K562 (cell line): ENCODE measurements around the gene MED20. TPM values are rescaled to one million over a fixed set of nuclear protein-coding genes. Genes with fewer than 3 reads are reported as not detected.

Source experiments
- BRD4 ChIP-seq: fragments of 200-600 bp; sonication (generic); IDR thresholded peaks from 2 replicates; pipeline ENCODE4 v1.6.1; 2017; ENCODE audit warnings: inconsistent platforms
- ETV6 ChIP-seq, 3 experiments: fragments of 150-350 bp in 1 of 3; sonication (generic) in 1 of 3; formaldehyde crosslinking in 1 of 3; IDR thresholded peaks; 2 replicates each; pipeline versions ENCODE4 v1.6.1 to v1.8.0; 2014 to 2022; ENCODE audit warnings: borderline replicate concordance in 2 of 3, low read depth in 2 of 3, antibody characterized with exemption in 1 of 3, low read length in 1 of 3, mild to moderate bottlenecking in 1 of 3, missing genetic modification reagents in 1 of 3
- FOXP1 ChIP-seq: sonication (generic); formaldehyde crosslinking; IDR thresholded peaks from 2 replicates; pipeline ENCODE4 v1.8.0; 2022; ENCODE audit warnings: mild to moderate bottlenecking, missing genetic modification reagents
- HCFC1 ChIP-seq: IDR thresholded peaks from 2 replicates; pipeline ENCODE4 v1.6.1; 2012; ENCODE audit warnings: low read depth, low read length, improper control_type of control experiment
- KAT7 ChIP-seq: sonication (generic); formaldehyde crosslinking; IDR thresholded peaks from 2 replicates; pipeline ENCODE4 v1.8.0; 2022; ENCODE audit warnings: missing genetic modification reagents, mild to moderate bottlenecking, borderline replicate concordance
- NFRKB ChIP-seq: fragments of 450-650 bp; IDR thresholded peaks from 2 replicates; pipeline ENCODE4 v1.6.1; 2016; ENCODE audit warnings: low read depth
- POLR2B ChIP-seq: fragments of 450-650 bp; IDR thresholded peaks from 2 replicates; pipeline ENCODE4 v1.6.1; 2018; ENCODE audit warnings: low read depth; ENCODE audit not compliant: partially characterized antibody
- SAFB ChIP-seq: fragments of 200-400 bp; formaldehyde crosslinking; IDR thresholded peaks from 2 replicates; pipeline ENCODE4 v1.6.1; 2017; ENCODE audit warnings: low read depth, low read length, borderline replicate concordance
- XRCC4 ChIP-seq: IDR thresholded peaks from one replicate; pipeline ENCODE4 v1.6.1; 2011; ENCODE audit not compliant: insufficient read depth, insufficient read length; ENCODE audit errors: extremely low read depth
- ZFX ChIP-seq: sonication (generic); formaldehyde crosslinking; IDR thresholded peaks from 2 replicates; pipeline ENCODE4 v1.8.0; 2022; ENCODE audit warnings: mild to moderate bottlenecking, missing genetic modification reagents, moderate library complexity
- ZNF24 ChIP-seq: fragments of 450-650 bp; IDR thresholded peaks from 2 replicates; pipeline ENCODE4 v1.6.1; 2016
- ZNF263 ChIP-seq: sonication (generic); formaldehyde crosslinking; IDR thresholded peaks from 2 replicates; pipeline ENCODE4 v1.8.0; 2022; ENCODE audit warnings: mild to moderate bottlenecking, missing genetic modification reagents, borderline replicate concordance
- ZNF384 ChIP-seq: IDR thresholded peaks from 2 replicates; pipeline ENCODE4 v1.6.1; 2012; ENCODE audit warnings: low read depth, low read length, improper control_type of control experiment
- ZSCAN29 ChIP-seq: fragments of 450-650 bp; IDR thresholded peaks from 2 replicates; pipeline ENCODE4 v1.6.1; 2017
- polyA plus RNA-seq, 8 experiments: library from polyadenylated mRNA; depleted of rRNA in 4 of 8; stranded (reverse) in 5 of 8; unstranded in 3 of 8; fragments of >200 nt; fragmentation: Nextera tagmentation in 2 of 8; fragmentation: Illumina TruSeq in 1 of 8; extraction: Ambion mirVana in 2 of 8; extraction: Trizol in 1 of 8; gene quantifications; 2 replicates each; pipeline versions ENCODE4 v1.2.1 to v1.2.3, GENCODE V29; 2011 to 2014; ENCODE audit warnings: inconsistent platforms in 1 of 8, missing spikeins in 1 of 8
- total RNA-seq, 7 experiments: library from RNA; depleted of rRNA in 6 of 7; stranded (reverse); fragments of >200 nt in 6 of 7; fragmentation: Illumina TruSeq in 2 of 7; extraction: Trizol in 2 of 7; gene quantifications; 2 replicates each; pipeline versions ENCODE4 v1.2.1 to v1.2.3, GENCODE V29; 2011 to 2021; ENCODE audit warnings: low replicate concordance in 1 of 7
- TF ChIP-seq, protein P1 (sequence below), 2 experiments: fragments of 450-650 bp; IDR thresholded peaks; 2 replicates each; pipeline ENCODE4 v1.6.1; 2016; ENCODE audit warnings: mild to moderate bottlenecking in 2 of 2, borderline replicate concordance in 1 of 2, low read depth in 1 of 2, moderate library complexity in 1 of 2
- TF ChIP-seq, protein P2 (sequence below): conservative IDR thresholded peaks from 2 replicates; pipeline ENCODE4 v1.6.1; 2011; ENCODE audit warnings: low read depth, mild to moderate bottlenecking, low read length; ENCODE audit not compliant: control insufficient read depth

Gene MED20
- total and polyA plus RNA-seq, 9 of the 15 experiments (the other 6 are each of a cell fraction or from before 2014, with no cell fraction given): 27.3 to 80.9 (median 46.0) TPM

DNA sequence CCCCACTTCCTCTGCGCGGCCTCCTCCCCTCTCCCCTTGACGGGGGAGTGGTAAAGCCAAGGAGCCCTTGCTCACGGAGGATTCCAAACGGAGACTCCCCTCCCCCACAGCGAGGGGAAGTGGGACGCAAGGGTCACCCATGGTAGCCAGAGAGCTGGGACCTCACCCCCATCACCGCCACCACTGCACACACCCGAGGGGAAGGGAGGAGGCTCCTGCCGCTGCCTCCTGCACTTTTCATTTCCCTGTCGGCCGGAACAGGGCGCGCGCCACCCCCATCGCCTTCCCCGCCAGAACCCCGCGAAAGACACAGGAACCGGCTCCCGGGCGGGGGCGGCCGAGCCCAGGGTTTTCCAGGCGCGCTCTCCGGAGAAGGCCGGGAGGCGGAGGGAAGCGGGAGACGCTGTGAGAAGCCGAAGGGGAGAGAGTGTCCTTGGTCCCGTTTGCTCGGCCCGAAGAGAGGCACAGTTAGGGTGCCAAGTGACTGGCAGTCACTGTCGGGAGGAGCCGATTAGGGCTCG is 19.9 kb upstream of the MED20 start (continued):
- TF ChIP-seq, protein P1, sequence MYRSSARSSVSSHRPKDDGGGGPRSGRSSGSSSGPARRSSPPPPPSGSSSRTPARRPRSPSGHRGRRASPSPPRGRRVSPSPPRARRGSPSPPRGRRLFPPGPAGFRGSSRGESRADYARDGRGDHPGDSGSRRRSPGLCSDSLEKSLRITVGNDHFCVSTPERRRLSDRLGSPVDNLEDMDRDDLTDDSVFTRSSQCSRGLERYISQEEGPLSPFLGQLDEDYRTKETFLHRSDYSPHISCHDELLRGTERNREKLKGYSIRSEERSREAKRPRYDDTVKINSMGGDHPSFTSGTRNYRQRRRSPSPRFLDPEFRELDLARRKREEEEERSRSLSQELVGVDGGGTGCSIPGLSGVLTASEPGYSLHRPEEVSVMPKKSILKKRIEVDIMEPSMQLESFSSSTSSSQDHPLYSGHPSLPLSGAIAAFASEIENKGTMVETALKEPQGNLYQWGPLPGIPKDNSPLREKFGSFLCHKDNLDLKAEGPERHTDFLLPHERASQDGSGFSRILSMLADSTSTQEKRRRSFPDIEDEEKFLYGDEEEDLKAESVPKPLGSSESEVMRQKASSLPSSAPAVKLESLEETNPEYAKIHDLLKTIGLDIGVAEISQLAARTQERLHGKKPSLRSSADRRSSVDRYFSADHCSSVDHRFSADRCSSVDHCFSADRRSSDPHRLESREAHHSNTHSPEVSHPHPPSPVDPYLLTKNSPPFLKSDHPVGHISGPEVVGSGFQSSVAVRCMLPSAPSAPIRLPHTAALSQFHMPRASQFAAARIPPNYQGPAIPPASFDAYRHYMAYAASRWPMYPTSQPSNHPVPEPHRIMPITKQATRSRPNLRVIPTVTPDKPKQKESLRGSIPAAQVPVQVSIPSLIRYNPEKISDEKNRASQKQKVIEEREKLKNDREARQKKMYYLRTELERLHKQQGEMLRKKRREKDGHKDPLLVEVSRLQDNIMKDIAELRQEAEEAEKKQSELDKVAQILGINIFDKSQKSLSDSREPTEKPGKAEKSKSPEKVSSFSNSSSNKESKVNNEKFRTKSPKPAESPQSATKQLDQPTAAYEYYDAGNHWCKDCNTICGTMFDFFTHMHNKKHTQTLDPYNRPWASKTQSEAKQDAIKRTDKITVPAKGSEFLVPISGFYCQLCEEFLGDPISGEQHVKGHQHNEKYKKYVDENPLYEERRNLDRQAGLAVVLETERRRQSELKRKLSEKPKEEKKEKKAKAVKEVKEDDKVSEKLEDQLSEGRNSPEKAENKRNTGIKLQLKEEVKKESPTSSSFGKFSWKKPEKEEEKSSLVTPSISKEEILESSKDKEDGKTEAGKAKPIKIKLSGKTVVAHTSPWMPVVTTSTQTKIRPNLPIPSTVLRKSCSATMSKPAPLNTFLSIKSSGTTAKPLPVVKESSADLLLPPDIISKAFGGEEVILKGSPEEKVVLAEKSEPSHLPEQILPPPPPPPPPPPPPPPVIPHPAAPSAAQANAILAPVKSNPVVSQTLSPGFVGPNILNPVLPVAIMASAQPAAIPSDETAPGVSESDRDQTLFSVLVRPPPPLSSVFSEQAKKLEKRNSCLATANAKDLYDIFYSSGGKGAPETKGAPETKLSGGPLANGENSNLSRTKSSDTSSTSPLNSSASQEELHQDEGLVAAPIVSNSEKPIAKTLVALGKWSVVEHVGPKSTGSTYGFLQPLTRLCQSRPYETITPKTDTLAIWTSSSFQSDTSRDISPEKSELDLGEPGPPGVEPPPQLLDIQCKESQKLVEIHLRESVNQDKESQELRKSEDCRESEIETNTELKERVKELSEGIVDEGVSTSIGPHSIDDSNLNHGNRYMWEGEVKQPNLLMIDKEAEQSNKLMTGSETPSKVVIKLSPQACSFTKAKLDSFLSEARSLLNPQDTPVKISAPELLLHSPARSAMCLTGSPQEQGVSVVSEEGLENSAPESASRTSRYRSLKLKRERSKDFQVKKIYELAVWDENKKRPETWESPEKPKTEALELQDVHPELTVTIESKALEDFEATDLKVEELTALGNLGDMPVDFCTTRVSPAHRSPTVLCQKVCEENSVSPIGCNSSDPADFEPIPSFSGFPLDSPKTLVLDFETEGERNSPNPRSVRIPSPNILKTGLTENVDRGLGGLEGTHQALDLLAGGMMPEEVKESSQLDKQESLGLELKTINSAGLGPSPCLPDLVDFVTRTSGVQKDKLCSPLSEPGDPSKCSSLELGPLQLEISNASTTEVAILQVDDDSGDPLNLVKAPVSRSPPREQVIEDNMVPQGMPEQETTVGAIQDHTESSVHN (IDR thresholded peaks at IDR 0.05; ENCODE audit: borderline replicate concordance in 1 of 2, low read depth in 1 of 2): no peak
- TF ChIP-seq HCFC1 (0 out of 2 replicates have a peak, but pooled peaks have one; percentile 4), ZFX (CRISPR knock-in tag) (peak; percentile 53; the same call in 1 of the 2 replicates), ETV6 (IDR thresholded peaks at IDR 0.05; ENCODE audit: borderline replicate concordance in 1 of 2, low read depth in 2 of 2, low read length in 1 of 2) (peak in 1 of 2 experiments; percentile 10; a peak in 1 of 4 replicates), ETV6 (CRISPR knock-in tag; IDR thresholded peaks at IDR 0.05; ENCODE audit: borderline replicate concordance) (no peak), ZNF263 (0 out of 2 replicates have a peak, but pooled peaks have one; percentile 68), ZNF24 (no peak), KAT7 (no peak; the same call in 1 of the 2 replicates), ZSCAN29 (peak; percentile 25; the same call in 1 of the 2 replicates), ZNF384 (no peak), SAFB (no peak), XRCC4 (no peak), POLR2B (no peak), NFRKB (peak; percentile 61; the same call in 1 of the 2 replicates), BRD4 (peak; percentile 77; the same call in 1 of the 2 replicates), FOXP1 (CRISPR knock-in tag) (no peak)
- TF ChIP-seq, protein P2, sequence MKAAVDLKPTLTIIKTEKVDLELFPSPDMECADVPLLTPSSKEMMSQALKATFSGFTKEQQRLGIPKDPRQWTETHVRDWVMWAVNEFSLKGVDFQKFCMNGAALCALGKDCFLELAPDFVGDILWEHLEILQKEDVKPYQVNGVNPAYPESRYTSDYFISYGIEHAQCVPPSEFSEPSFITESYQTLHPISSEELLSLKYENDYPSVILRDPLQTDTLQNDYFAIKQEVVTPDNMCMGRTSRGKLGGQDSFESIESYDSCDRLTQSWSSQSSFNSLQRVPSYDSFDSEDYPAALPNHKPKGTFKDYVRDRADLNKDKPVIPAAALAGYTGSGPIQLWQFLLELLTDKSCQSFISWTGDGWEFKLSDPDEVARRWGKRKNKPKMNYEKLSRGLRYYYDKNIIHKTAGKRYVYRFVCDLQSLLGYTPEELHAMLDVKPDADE: no peak
